Right lobe of liver (tissue), 4 donors: ENCODE data around the gene ZFAND6.

Source experiments
- CTCF ChIP-seq, 4 donors: fragments of 200-600 bp in 3 of 4; fragments of 450-650 bp in 1 of 4; IDR thresholded peaks; one replicate each; pipeline versions ENCODE4 v1.5.1 to v1.8.0; 2016 to 2022; ENCODE audit warnings: antibody characterized with exemption in 4 of 4, mild to moderate bottlenecking in 2 of 4
- POLR2A ChIP-seq: fragments of 450-650 bp; IDR thresholded peaks from one replicate; pipeline ENCODE4 v1.6.1; 2017; ENCODE audit warnings: antibody characterized with exemption, mild to moderate bottlenecking
- donor health status: DM: no; HTN: no; CAD: no.
- donor health status: DM: no; HTN: no; CAD: no.
- donor health status: DM: no; HTN: yes; CAD: no.

- TF ChIP-seq CTCF (IDR thresholded peaks at IDR 0.05) (no peak), POLR2A (no peak)
These were observed 40.2 kb upstream of the ZFAND6 start for GRCh38 chr15:80019168-80019745.
